ENCODE data around the gene TNFAIP8L1. TPM values are rescaled to one million over a fixed set of nuclear protein-coding genes. Genes with fewer than 3 reads are reported as not detected.

The TNFAIP8L1 gene
- total and polyA plus RNA-seq, 9 donors = 6.8 to 15.5 (median 12.9) TPM

GRCh38 chr19:4699826-4700692 is 60.7 kb downstream of the TNFAIP8L1 start:
- no peaks in the 10 kb centered on the region for H3K9me3 ChIP-seq (replicated peaks; ENCODE audit: control insufficient read depth, low read depth, low read length)
- no peak for DNase-seq
- H3K4me3 ChIP-seq (ENCODE audit: low read length) = no peak overlapping the region
- H3K36me3 ChIP-seq (ENCODE audit: control insufficient read depth, insufficient read depth, low read length) = peaks cover 76% of the 10 kb centered on the region
- no peak overlapping the region for H3K27ac ChIP-seq (ENCODE audit: low read length)
- H3K27me3 ChIP-seq (ENCODE audit: control insufficient read depth, insufficient read depth, low read length) = no peaks in the 10 kb centered on the region
- 84% methylated on average over 28 of the region's 33 CpGs for WGBS (ENCODE audit: insufficient coverage)
- peaks cover 8% of the 10 kb centered on the region for H3K4me1 ChIP-seq (ENCODE audit: control insufficient read depth, insufficient read depth, low read length)

GRCh38 chr19:4700693-4700970 is 61.3 kb downstream of the TNFAIP8L1 start:
- 87% methylated on average over 11 of the region's 11 CpGs for WGBS (ENCODE audit: insufficient coverage)
- H3K27me3 ChIP-seq (ENCODE audit: control insufficient read depth, insufficient read depth, low read length) = no peaks in the 10 kb centered on the region
- no peak overlapping the region for H3K4me3 ChIP-seq (ENCODE audit: low read length)
- H3K4me1 ChIP-seq (ENCODE audit: control insufficient read depth, insufficient read depth, low read length) = peaks cover 3% of the 10 kb centered on the region
- no peak for DNase-seq
- no peak overlapping the region for H3K27ac ChIP-seq (ENCODE audit: low read length)
- peaks cover 75% of the 10 kb centered on the region for H3K36me3 ChIP-seq (ENCODE audit: control insufficient read depth, insufficient read depth, low read length)
- H3K9me3 ChIP-seq (replicated peaks; ENCODE audit: control insufficient read depth, low read depth, low read length) = no peaks in the 10 kb centered on the region

- peaks cover 77% of the 10 kb centered on the region for H3K36me3 ChIP-seq (ENCODE audit: control insufficient read depth, insufficient read depth, low read length)
- WGBS (ENCODE audit: insufficient coverage) = 90% methylated on average over 5 of the region's 8 CpGs
These were observed 62.2 kb downstream of the TNFAIP8L1 start for GRCh38 chr19:4701557-4701956.

GRCh38 chr19:4702764-4703163 is 63.4 kb downstream of the TNFAIP8L1 start:
- DNase-seq = no peak
- no peak overlapping the region for H3K4me3 ChIP-seq (ENCODE audit: low read length)
- peaks cover 5% of the 10 kb centered on the region for H3K4me1 ChIP-seq (ENCODE audit: control insufficient read depth, insufficient read depth, low read length)
- H3K27me3 ChIP-seq (ENCODE audit: control insufficient read depth, insufficient read depth, low read length) = no peaks in the 10 kb centered on the region
- 78% methylated on average over 9 of the region's 11 CpGs for WGBS (ENCODE audit: insufficient coverage)
- peaks cover 69% of the 10 kb centered on the region for H3K36me3 ChIP-seq (ENCODE audit: control insufficient read depth, insufficient read depth, low read length)
- H3K27ac ChIP-seq (ENCODE audit: low read length) = no peak overlapping the region
- H3K9me3 ChIP-seq (replicated peaks; ENCODE audit: control insufficient read depth, low read depth, low read length) = no peaks in the 10 kb centered on the region

More at GRCh38 chr19:4701557-4701956, 62.2 kb downstream of the TNFAIP8L1 start:
- H3K4me1 ChIP-seq (ENCODE audit: control insufficient read depth, insufficient read depth, low read length) = peaks cover 5% of the 10 kb centered on the region
- H3K9me3 ChIP-seq (replicated peaks; ENCODE audit: control insufficient read depth, low read depth, low read length) = no peaks in the 10 kb centered on the region
- no peak overlapping the region for H3K4me3 ChIP-seq (ENCODE audit: low read length)
- no peak for DNase-seq
- H3K27ac ChIP-seq (ENCODE audit: low read length) = no peak overlapping the region
- H3K27me3 ChIP-seq (ENCODE audit: control insufficient read depth, insufficient read depth, low read length) = no peaks in the 10 kb centered on the region

- no peaks in the 10 kb centered on the region for H3K9me3 ChIP-seq (replicated peaks; ENCODE audit: control insufficient read depth, low read depth, low read length)
- no peak for DNase-seq
- peaks cover 5% of the 10 kb centered on the region for H3K4me1 ChIP-seq (ENCODE audit: control insufficient read depth, insufficient read depth, low read length)
- peaks cover 68% of the 10 kb centered on the region for H3K36me3 ChIP-seq (ENCODE audit: control insufficient read depth, insufficient read depth, low read length)
- no peak overlapping the region for H3K4me3 ChIP-seq (ENCODE audit: low read length)
- 91% methylated on average over 27 of the region's 28 CpGs for WGBS (ENCODE audit: insufficient coverage)
- no peak overlapping the region for H3K27ac ChIP-seq (ENCODE audit: low read length)
- H3K27me3 ChIP-seq (ENCODE audit: control insufficient read depth, insufficient read depth, low read length) = no peaks in the 10 kb centered on the region
These were observed 64.5 kb downstream of the TNFAIP8L1 start for GRCh38 chr19:4703671-4704316.

- H3K27ac ChIP-seq (ENCODE audit: low read length) = no peak overlapping the region
- 78% methylated on average over 8 of the region's 9 CpGs for WGBS (ENCODE audit: insufficient coverage)
- no peak overlapping the region for H3K4me3 ChIP-seq (ENCODE audit: low read length)
- H3K36me3 ChIP-seq (ENCODE audit: control insufficient read depth, insufficient read depth, low read length) = peaks cover 68% of the 10 kb centered on the region
- no peaks in the 10 kb centered on the region for H3K9me3 ChIP-seq (replicated peaks; ENCODE audit: control insufficient read depth, low read depth, low read length)
- DNase-seq = no peak
- no peaks in the 10 kb centered on the region for H3K27me3 ChIP-seq (ENCODE audit: control insufficient read depth, insufficient read depth, low read length)
- H3K4me1 ChIP-seq (ENCODE audit: control insufficient read depth, insufficient read depth, low read length) = peaks cover 5% of the 10 kb centered on the region
These were observed 65.0 kb downstream of the TNFAIP8L1 start for GRCh38 chr19:4704317-4704673.

Other genes starting within 250 kb of the TNFAIP8L1 start
- 29.1 TPM for gene SH3GL1, start 239.0 kb upstream of the TNFAIP8L1 start, total RNA-seq
- 10 to 100 TPM; 54.9 to 77.9 (median 69.8) TPM for gene SH3GL1, start 239.0 kb upstream of the TNFAIP8L1 start, polyA plus RNA-seq (ENCODE audit: insufficient read depth in 1 of 8, insufficient read length in 8 of 8, low replicate concordance in 1 of 8)
- gene CHAF1A, start 236.9 kb upstream of the TNFAIP8L1 start, total RNA-seq = 7.6 TPM
- 10 to 100 TPM; 10.4 to 19.3 (median 13.6) TPM for gene CHAF1A, start 236.9 kb upstream of the TNFAIP8L1 start, polyA plus RNA-seq (ENCODE audit: insufficient read depth in 1 of 8, insufficient read length in 8 of 8, low replicate concordance in 1 of 8)
- 64.9 TPM for gene UBXN6, start 181.7 kb upstream of the TNFAIP8L1 start, total RNA-seq
- gene UBXN6, start 181.7 kb upstream of the TNFAIP8L1 start, polyA plus RNA-seq (ENCODE audit: insufficient read depth in 1 of 8, insufficient read length in 8 of 8, low replicate concordance in 1 of 8) = 100 to 1,000 TPM in 2 of 8 donors, 10 to 100 TPM in 6; 77.0 to 127 (median 89.0) TPM
- gene HDGFL2, start 167.2 kb upstream of the TNFAIP8L1 start, total RNA-seq = 35.0 TPM
- 10 to 100 TPM; 66.3 to 97.7 (median 84.3) TPM for gene HDGFL2, start 167.2 kb upstream of the TNFAIP8L1 start, polyA plus RNA-seq (ENCODE audit: insufficient read depth in 1 of 8, insufficient read length in 8 of 8, low replicate concordance in 1 of 8)
- 2.8 TPM for gene PLIN4, start 121.0 kb upstream of the TNFAIP8L1 start, total RNA-seq
- gene PLIN4, start 121.0 kb upstream of the TNFAIP8L1 start, polyA plus RNA-seq (ENCODE audit: insufficient read depth in 1 of 8, insufficient read length in 8 of 8, low replicate concordance in 1 of 8) = 1 to 10 TPM; 1.4 to 4.5 (median 3.3) TPM
- gene PLIN5, start 104.3 kb upstream of the TNFAIP8L1 start, total RNA-seq = 2.3 TPM
- 1 to 10 TPM in 5 of 8 donors, under 1 TPM in 3; 0.83 to 5.2 (median 1.8) TPM for gene PLIN5, start 104.3 kb upstream of the TNFAIP8L1 start, polyA plus RNA-seq (ENCODE audit: insufficient read depth in 1 of 8, insufficient read length in 8 of 8, low replicate concordance in 1 of 8)
- 0.18 TPM for gene LRG1, start 99.5 kb upstream of the TNFAIP8L1 start, total RNA-seq
- gene LRG1, start 99.5 kb upstream of the TNFAIP8L1 start, polyA plus RNA-seq (ENCODE audit: insufficient read depth in 1 of 8, insufficient read length in 8 of 8, low replicate concordance in 1 of 8) = under 1 TPM; 0.48 to 0.92 (median 0.66) TPM
- gene SEMA6B, start 79.8 kb upstream of the TNFAIP8L1 start, total RNA-seq = 15.6 TPM
- gene SEMA6B, start 79.8 kb upstream of the TNFAIP8L1 start, polyA plus RNA-seq (ENCODE audit: insufficient read depth in 1 of 8, insufficient read length in 8 of 8, low replicate concordance in 1 of 8) = 10 to 100 TPM; 37.4 to 63.2 (median 52.9) TPM
- 59.9 TPM for gene MYDGF, start 30.8 kb downstream of the TNFAIP8L1 start, total RNA-seq
- gene MYDGF, start 30.8 kb downstream of the TNFAIP8L1 start, polyA plus RNA-seq (ENCODE audit: insufficient read depth in 1 of 8, insufficient read length in 8 of 8, low replicate concordance in 1 of 8) = 100 to 1,000 TPM in 1 of 8 donors, 10 to 100 TPM in 7; 66.1 to 102 (median 77.1) TPM
- 13.3 TPM for gene DPP9, start 84.3 kb downstream of the TNFAIP8L1 start, total RNA-seq
- gene DPP9, start 84.3 kb downstream of the TNFAIP8L1 start, polyA plus RNA-seq (ENCODE audit: insufficient read depth in 1 of 8, insufficient read length in 8 of 8, low replicate concordance in 1 of 8) = 10 to 100 TPM; 19.8 to 24.2 (median 22.7) TPM
- 17.6 TPM for gene FEM1A, start 152.2 kb downstream of the TNFAIP8L1 start, total RNA-seq
- gene FEM1A, start 152.2 kb downstream of the TNFAIP8L1 start, polyA plus RNA-seq (ENCODE audit: insufficient read depth in 1 of 8, insufficient read length in 8 of 8, low replicate concordance in 1 of 8) = 1 to 10 TPM; 1.8 to 4.5 (median 3.4) TPM
- gene TICAM1, start 192.2 kb downstream of the TNFAIP8L1 start, total RNA-seq = 1.3 TPM
- 1 to 10 TPM; 3.7 to 6.5 (median 5.3) TPM for gene TICAM1, start 192.2 kb downstream of the TNFAIP8L1 start, polyA plus RNA-seq (ENCODE audit: insufficient read depth in 1 of 8, insufficient read length in 8 of 8, low replicate concordance in 1 of 8)
- gene PLIN3, start 228.2 kb downstream of the TNFAIP8L1 start, total RNA-seq = 26.8 TPM
- gene PLIN3, start 228.2 kb downstream of the TNFAIP8L1 start, polyA plus RNA-seq (ENCODE audit: insufficient read depth in 1 of 8, insufficient read length in 8 of 8, low replicate concordance in 1 of 8) = 10 to 100 TPM; 33.1 to 52.9 (median 45.7) TPM

Measured in muscle of leg (tissue), 11 donors.